Lower lobe of right lung (tissue), 2 donors: ENCODE measurements around the gene IDH3G. TPM values are rescaled to one million over a fixed set of nuclear protein-coding genes. Genes with fewer than 3 reads are reported as not detected.
A peak's percentile ranks its signal among the peaks of the same experiment; 100 is the strongest.
"Not testable (repeated sequence)": the region's sequence is repeated elsewhere in the genome, so short reads cannot be mapped to it uniquely, and the experiment has no call there.

ENCODE experiments used
- ATAC-seq, 2 donors: fragments of 200-7000 bp; cut with Tn5 transposase; one replicate each; pipeline ENCODE4 v1.9.1; 2020 to 2022; ENCODE audit warnings: mild to moderate bottlenecking in 2 of 2, moderate library complexity in 2 of 2
- DNase-seq: peaks from one replicate; pipeline ENCODE4 v3.0.0-alpha.2; 2020
- H3K27ac ChIP-seq: fragments of 200-600 bp; one replicate; pipeline ENCODE4 v1.8.0; 2022
- H3K27me3 ChIP-seq: fragments of 200-600 bp; one replicate; pipeline ENCODE4 v1.8.0; 2022; ENCODE audit warnings: low read depth
- H3K36me3 ChIP-seq: fragments of 200-600 bp; one replicate; pipeline ENCODE4 v1.8.0; 2022; ENCODE audit warnings: mild to moderate bottlenecking
- H3K4me1 ChIP-seq: fragments of 200-600 bp; one replicate; pipeline ENCODE4 v1.8.0; 2022
- H3K4me3 ChIP-seq: fragments of 200-600 bp; one replicate; pipeline ENCODE4 v1.8.0; 2022; ENCODE audit warnings: mild to moderate bottlenecking
- H3K9me3 ChIP-seq: fragments of 200-600 bp; one replicate; pipeline ENCODE4 v1.8.0; 2022
- CTCF ChIP-seq: fragments of 200-600 bp; IDR thresholded peaks from one replicate; pipeline ENCODE4 v1.8.0; 2022; ENCODE audit warnings: antibody characterized with exemption, mild to moderate bottlenecking
- intact Hi-C: fragments of 100-400 bp; cut with DNase I; formaldehyde crosslinking; loops from one replicate; pipeline ENCODE4 v1.11.0; 2022
- total RNA-seq: library from RNA; stranded (reverse); fragmentation: NEBNext Ultra II Directional; extraction: Animal tissue kit (Norgen Biotek cat#: 25700); gene quantifications from one replicate; pipeline ENCODE4 v1.2.1, GENCODE V29; 2021
- donor health status: DM: no; HTN: yes; CAD: no; lungs with severe emphysema.

The IDH3G gene
- total RNA-seq, 1 donor from 2014 or later, result 50.1 TPM

- Histone ChIP-seq H3K27ac (no peak overlapping the region), H3K4me1 (no peaks in the 10 kb centered on the region), H3K9me3 (no peaks in the 10 kb centered on the region), H3K4me3 (peak overlapping the region; percentile 51), H3K27me3 (no peaks in the 10 kb centered on the region), H3K36me3 (no peaks in the 10 kb centered on the region)
- TF ChIP-seq CTCF, result no peak
- intact Hi-C loops, result no loop called here
- peak in 1 of 2 donors; percentile 15 for ATAC-seq
- no peak for DNase-seq
These were observed 25.3 kb upstream of the IDH3G start for GRCh38 chrX:153819384-153820040.

GRCh38 chrX:153818571-153819383 lies 24.6 kb upstream of the IDH3G start:
- Histone ChIP-seq H3K4me1 (no peaks in the 10 kb centered on the region), H3K27ac (no peak overlapping the region), H3K36me3 (no peaks in the 10 kb centered on the region), H3K9me3 (no peaks in the 10 kb centered on the region), H3K4me3 (peak overlapping the region; percentile 51), H3K27me3 (no peaks in the 10 kb centered on the region)
- ATAC-seq (peak; percentile 81 to 87), DNase-seq (peak; percentile 54)
- intact Hi-C loops, result no loop called here
- no peak for TF ChIP-seq CTCF

GRCh38 chrX:153818064-153818463 lies 23.9 kb upstream of the IDH3G start:
- H3K27me3 ChIP-seq, intact Hi-C loops, H3K9me3 ChIP-seq: not testable (repeated sequence)

GRCh38 chrX:153816831-153817690 lies 22.9 kb upstream of the IDH3G start:
- Histone ChIP-seq H3K9me3 (no peaks in the 10 kb centered on the region), H3K27ac (no peak overlapping the region), H3K27me3 (no peaks in the 10 kb centered on the region), H3K4me3 (no peak overlapping the region), H3K4me1 (no peaks in the 10 kb centered on the region), H3K36me3 (no peaks in the 10 kb centered on the region)
- ATAC-seq (no peak), DNase-seq (no peak)
- intact Hi-C loops, result no loop called here
- no peak for TF ChIP-seq CTCF

More at GRCh38 chrX:153818064-153818463, 23.9 kb upstream of the IDH3G start:
- not testable (repeated sequence) for ATAC-seq, DNase-seq, H3K4me1 ChIP-seq, H3K36me3 ChIP-seq, H3K27ac ChIP-seq, H3K4me3 ChIP-seq

- Histone ChIP-seq H3K4me1 (no peaks in the 10 kb centered on the region), H3K27ac (no peak overlapping the region), H3K36me3 (no peaks in the 10 kb centered on the region), H3K27me3 (no peaks in the 10 kb centered on the region), H3K4me3 (no peak overlapping the region), H3K9me3 (no peaks in the 10 kb centered on the region)
- intact Hi-C loops, result no loop called here
- no peak for DNase-seq
- ATAC-seq, result no peak
- no peak for TF ChIP-seq CTCF
These were observed 20.6 kb upstream of the IDH3G start for GRCh38 chrX:153814591-153815315.
